Activated T-cell treated with anti-CD3 and anti-CD28 coated beads, Interleukin-2, amount 50 U/mL, for 24 hours (primary cell): ENCODE measurements around the gene ZNF511.
A peak's percentile ranks its signal among the peaks of the same experiment; 100 is the strongest.

Source experiments
- DNase-seq: peaks from one replicate; pipeline ENCODE4 v3.0.0-alpha.2; 2020
- H3K27ac Mint-ChIP-seq: 2 replicates; pipeline ENCODE4 v1.8.0; 2020; ENCODE audit warnings: mild to moderate bottlenecking, mixed read lengths
- H3K27me3 Mint-ChIP-seq: 2 replicates; pipeline ENCODE4 v1.8.0; 2020; ENCODE audit warnings: mixed read lengths
- H3K36me3 Mint-ChIP-seq: 2 replicates; pipeline ENCODE4 v1.8.0; 2020; ENCODE audit warnings: low read depth, mixed read lengths
- H3K4me1 Mint-ChIP-seq: 2 replicates; pipeline ENCODE4 v1.8.0; 2020; ENCODE audit warnings: low read depth, mixed read lengths
- H3K4me3 Mint-ChIP-seq: 2 replicates; pipeline ENCODE4 v1.8.0; 2020; ENCODE audit warnings: mild to moderate bottlenecking, moderate library complexity, mixed read lengths
- H3K9me3 Mint-ChIP-seq: 2 replicates; pipeline ENCODE4 v1.8.0; 2020; ENCODE audit warnings: mixed read lengths

The ZNF511 gene

GRCh38 chr10:133338080-133339071, 29.7 kb downstream of the ZNF511 start:
- H3K27me3 Mint-ChIP-seq: peaks cover 18% of the 10 kb centered on the region
- H3K36me3 Mint-ChIP-seq: no peaks in the 10 kb centered on the region
- no peak overlapping the region for H3K27ac Mint-ChIP-seq
- peaks cover 11% of the 10 kb centered on the region for H3K4me1 Mint-ChIP-seq
- H3K9me3 Mint-ChIP-seq: no peaks in the 10 kb centered on the region
- no peak overlapping the region for H3K4me3 Mint-ChIP-seq
- DNase-seq: no peak

GRCh38 chr10:133339708-133340380, 31.1 kb downstream of the ZNF511 start:
- Mint-ChIP-seq H3K36me3 (no peaks in the 10 kb centered on the region), H3K4me1 (peaks cover 10% of the 10 kb centered on the region), H3K9me3 (no peaks in the 10 kb centered on the region), H3K27ac (no peak overlapping the region), H3K27me3 (peaks cover 24% of the 10 kb centered on the region), H3K4me3 (no peak overlapping the region)
- DNase-seq: no peak

GRCh38 chr10:133341983-133342382, 33.3 kb downstream of the ZNF511 start:
- no peak overlapping the region for H3K27ac Mint-ChIP-seq
- H3K27me3 Mint-ChIP-seq: peaks cover 41% of the 10 kb centered on the region
- no peaks in the 10 kb centered on the region for H3K9me3 Mint-ChIP-seq
- no peak for DNase-seq
- H3K4me1 Mint-ChIP-seq: peaks cover 3% of the 10 kb centered on the region
- no peak overlapping the region for H3K4me3 Mint-ChIP-seq
- H3K36me3 Mint-ChIP-seq: no peaks in the 10 kb centered on the region

GRCh38 chr10:133342942-133343341, 34.2 kb downstream of the ZNF511 start:
- Mint-ChIP-seq H3K4me3 (no peak overlapping the region), H3K36me3 (no peaks in the 10 kb centered on the region), H3K9me3 (no peaks in the 10 kb centered on the region), H3K27ac (no peak overlapping the region), H3K27me3 (peaks cover 43% of the 10 kb centered on the region), H3K4me1 (peaks cover 3% of the 10 kb centered on the region)
- DNase-seq: no peak

- Mint-ChIP-seq H3K4me1 (peaks cover 3% of the 10 kb centered on the region), H3K9me3 (no peaks in the 10 kb centered on the region), H3K27me3 (peaks cover 43% of the 10 kb centered on the region), H3K36me3 (no peaks in the 10 kb centered on the region), H3K4me3 (no peak overlapping the region), H3K27ac (no peak overlapping the region)
- DNase-seq: no peak
These were observed 34.8 kb downstream of the ZNF511 start for GRCh38 chr10:133343558-133343957.

GRCh38 chr10:133344236-133344635, 35.5 kb downstream of the ZNF511 start:
- Mint-ChIP-seq H3K27ac (no peak overlapping the region), H3K9me3 (no peaks in the 10 kb centered on the region), H3K4me1 (peaks cover 7% of the 10 kb centered on the region), H3K4me3 (no peak overlapping the region), H3K36me3 (no peaks in the 10 kb centered on the region), H3K27me3 (peaks cover 46% of the 10 kb centered on the region)
- DNase-seq: no peak

- no peaks in the 10 kb centered on the region for H3K36me3 Mint-ChIP-seq
- DNase-seq: no peak
- no peaks in the 10 kb centered on the region for H3K9me3 Mint-ChIP-seq
- H3K27ac Mint-ChIP-seq: no peak overlapping the region
- H3K27me3 Mint-ChIP-seq: peaks cover 47% of the 10 kb centered on the region
- peaks cover 8% of the 10 kb centered on the region for H3K4me1 Mint-ChIP-seq
- H3K4me3 Mint-ChIP-seq: no peak overlapping the region
These were observed 37.7 kb downstream of the ZNF511 start for GRCh38 chr10:133346413-133346812.

- Mint-ChIP-seq H3K4me1 (peaks cover 8% of the 10 kb centered on the region), H3K36me3 (no peaks in the 10 kb centered on the region), H3K27me3 (peaks cover 40% of the 10 kb centered on the region), H3K27ac (no peak overlapping the region), H3K9me3 (no peaks in the 10 kb centered on the region), H3K4me3 (no peak overlapping the region)
- no peak for DNase-seq
These were observed 39.2 kb downstream of the ZNF511 start for GRCh38 chr10:133347710-133348517.

- no peak overlapping the region for H3K4me3 Mint-ChIP-seq
- peaks cover 5% of the 10 kb centered on the region for H3K4me1 Mint-ChIP-seq
These were observed 40.5 kb downstream of the ZNF511 start for GRCh38 chr10:133349160-133349568.

GRCh38 chr10:133349577-133350011, 40.9 kb downstream of the ZNF511 start:
- H3K36me3 Mint-ChIP-seq: no peaks in the 10 kb centered on the region
- H3K4me1 Mint-ChIP-seq: peaks cover 5% of the 10 kb centered on the region
- peak; percentile 35 for DNase-seq
- no peak overlapping the region for H3K27ac Mint-ChIP-seq
- H3K9me3 Mint-ChIP-seq: no peaks in the 10 kb centered on the region
- H3K27me3 Mint-ChIP-seq: peaks cover 27% of the 10 kb centered on the region
- no peak overlapping the region for H3K4me3 Mint-ChIP-seq

More at GRCh38 chr10:133349160-133349568, 40.5 kb downstream of the ZNF511 start:
- Mint-ChIP-seq H3K36me3 (no peaks in the 10 kb centered on the region), H3K9me3 (no peaks in the 10 kb centered on the region), H3K27me3 (peaks cover 31% of the 10 kb centered on the region), H3K27ac (peak overlapping the region; percentile 1)
- DNase-seq: no peak

- Mint-ChIP-seq H3K36me3 (peaks cover 1% of the 10 kb centered on the region), H3K27ac (no peak overlapping the region), H3K9me3 (no peaks in the 10 kb centered on the region), H3K4me1 (peaks cover 5% of the 10 kb centered on the region), H3K4me3 (no peak overlapping the region), H3K27me3 (peaks cover 18% of the 10 kb centered on the region)
- DNase-seq: peak; percentile 39
These were observed 41.7 kb downstream of the ZNF511 start for GRCh38 chr10:133350283-133350949.

- H3K4me3 Mint-ChIP-seq: no peak overlapping the region
These were observed 42.2 kb downstream of the ZNF511 start for GRCh38 chr10:133350950-133351329.

GRCh38 chr10:133351408-133352318, 42.9 kb downstream of the ZNF511 start:
- peaks cover 8% of the 10 kb centered on the region for H3K27me3 Mint-ChIP-seq
- H3K4me3 Mint-ChIP-seq: no peak overlapping the region
- no peak overlapping the region for H3K27ac Mint-ChIP-seq
- H3K9me3 Mint-ChIP-seq: no peaks in the 10 kb centered on the region
- H3K4me1 Mint-ChIP-seq: peaks cover 9% of the 10 kb centered on the region
- no peak for DNase-seq
- peaks cover 11% of the 10 kb centered on the region for H3K36me3 Mint-ChIP-seq

More at GRCh38 chr10:133350950-133351329, 42.2 kb downstream of the ZNF511 start:
- Mint-ChIP-seq H3K4me1 (peaks cover 5% of the 10 kb centered on the region), H3K9me3 (no peaks in the 10 kb centered on the region), H3K27ac (no peak overlapping the region), H3K36me3 (peaks cover 6% of the 10 kb centered on the region), H3K27me3 (peaks cover 13% of the 10 kb centered on the region)
- DNase-seq: no peak
